ENCODE results near the gene ANKRD30BL. TPM values are rescaled to one million over a fixed set of nuclear protein-coding genes. Genes with fewer than 3 reads are reported as not detected.

Gene ANKRD30BL, protein sequence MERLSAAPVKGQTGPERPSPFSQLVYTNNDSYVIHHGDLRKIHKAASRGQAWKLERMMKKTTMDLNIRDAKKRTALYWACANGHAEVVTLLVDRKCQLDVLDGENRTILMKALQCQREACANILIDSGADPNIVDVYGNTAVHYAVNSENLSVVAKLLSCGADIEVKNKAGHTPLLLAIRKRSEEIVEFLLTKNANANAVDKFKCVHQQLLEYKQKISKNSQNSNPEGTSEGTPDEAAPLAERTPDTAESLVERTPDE
- total RNA-seq, result not detected in 2 replicates

DNA sequence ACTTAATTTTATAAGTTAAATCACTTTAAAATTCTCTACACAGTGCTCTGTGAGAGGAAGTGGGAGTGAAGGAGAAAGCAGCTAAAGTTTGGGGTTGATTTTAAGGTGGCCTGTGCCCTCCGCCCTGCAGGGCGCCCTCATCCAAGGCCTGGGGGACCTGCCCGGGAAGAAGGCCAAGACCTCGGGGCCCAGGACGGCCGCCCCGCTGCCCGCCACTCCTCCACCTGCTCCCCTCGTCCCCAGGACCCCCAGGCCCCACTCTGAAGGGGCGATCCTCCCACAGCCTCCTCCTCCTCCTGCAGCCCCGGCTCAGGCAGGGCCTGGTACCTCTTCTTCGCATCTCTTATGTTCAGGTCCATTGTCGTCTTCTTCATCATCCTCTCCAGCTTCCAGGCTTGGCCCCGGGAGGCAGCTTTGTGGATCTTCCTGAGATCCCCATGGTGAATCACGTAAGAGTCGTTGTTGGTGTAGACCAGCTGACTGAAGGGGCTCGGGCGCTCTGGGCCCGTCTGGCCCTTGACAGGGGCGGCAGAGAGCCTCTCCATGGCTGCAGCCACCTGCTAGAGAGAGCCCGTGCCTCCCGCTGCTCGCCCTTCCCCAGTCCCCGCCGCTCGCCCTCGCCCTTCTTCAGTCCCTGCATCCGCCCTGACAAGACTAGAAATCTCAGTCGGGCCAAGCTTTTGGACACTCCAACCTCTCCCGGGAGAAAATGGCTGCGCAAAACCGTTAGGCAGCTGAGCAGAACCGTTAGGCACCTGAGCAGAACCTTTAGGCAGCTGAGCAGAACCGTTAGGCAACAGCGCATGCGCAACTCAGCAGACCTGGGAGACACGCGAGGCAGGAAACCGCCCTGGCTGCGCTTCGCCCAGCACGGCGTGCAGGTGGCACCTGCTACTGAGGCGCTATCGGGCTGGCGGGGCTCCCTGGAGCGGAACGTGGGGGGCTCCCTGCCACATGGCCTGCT is at the start of gene ANKRD30BL:
ANKRD30BL (minus strand) TSS at position 792 of the 964 bp plus-strand sequence; CDS start at position 545, 247 bp downstream.

